ENCODE measurements around the gene WFDC12.

WFDC12 gene

DNA sequence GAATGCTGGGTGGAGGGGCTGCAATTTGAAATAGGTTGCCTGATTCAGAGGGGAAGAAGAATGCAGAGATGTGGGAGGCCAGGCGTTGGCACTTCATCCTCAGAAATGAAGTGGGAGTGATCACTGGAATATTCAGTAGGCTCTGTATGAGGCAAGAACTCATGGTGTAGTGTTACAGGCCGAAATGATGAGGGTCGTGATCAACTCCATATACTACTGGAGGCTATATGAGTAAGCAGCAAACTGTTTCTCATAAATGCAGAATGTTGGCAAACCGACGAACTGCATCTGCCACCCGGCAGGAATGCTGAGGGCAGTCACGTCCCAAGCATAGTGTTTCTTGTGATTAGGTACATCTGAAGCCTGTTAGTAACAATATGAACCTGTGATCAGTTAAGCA, 36.0 kb downstream of the WFDC12 start:
- DNase-seq: no peak

DNA sequence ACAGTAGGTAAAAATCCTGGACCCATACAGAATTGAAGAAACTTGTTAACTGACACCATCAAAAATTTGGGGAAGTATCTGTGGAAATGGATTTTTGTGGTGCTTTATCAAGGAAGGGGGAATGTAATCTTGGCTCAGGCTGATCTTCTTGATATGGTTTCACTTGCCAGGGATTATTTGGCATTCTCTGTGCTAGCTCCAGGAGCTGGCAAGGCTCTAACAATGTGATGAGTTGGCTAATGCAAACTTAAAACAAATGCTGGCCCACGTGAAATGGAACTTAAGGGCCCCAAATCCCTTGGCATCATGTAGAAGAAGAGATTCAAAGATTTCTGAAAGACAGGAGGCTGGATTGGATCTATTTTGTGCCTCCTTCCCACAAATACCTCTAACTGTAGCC, 36.5 kb downstream of the WFDC12 start:
- DNase-seq: no peak

DNA sequence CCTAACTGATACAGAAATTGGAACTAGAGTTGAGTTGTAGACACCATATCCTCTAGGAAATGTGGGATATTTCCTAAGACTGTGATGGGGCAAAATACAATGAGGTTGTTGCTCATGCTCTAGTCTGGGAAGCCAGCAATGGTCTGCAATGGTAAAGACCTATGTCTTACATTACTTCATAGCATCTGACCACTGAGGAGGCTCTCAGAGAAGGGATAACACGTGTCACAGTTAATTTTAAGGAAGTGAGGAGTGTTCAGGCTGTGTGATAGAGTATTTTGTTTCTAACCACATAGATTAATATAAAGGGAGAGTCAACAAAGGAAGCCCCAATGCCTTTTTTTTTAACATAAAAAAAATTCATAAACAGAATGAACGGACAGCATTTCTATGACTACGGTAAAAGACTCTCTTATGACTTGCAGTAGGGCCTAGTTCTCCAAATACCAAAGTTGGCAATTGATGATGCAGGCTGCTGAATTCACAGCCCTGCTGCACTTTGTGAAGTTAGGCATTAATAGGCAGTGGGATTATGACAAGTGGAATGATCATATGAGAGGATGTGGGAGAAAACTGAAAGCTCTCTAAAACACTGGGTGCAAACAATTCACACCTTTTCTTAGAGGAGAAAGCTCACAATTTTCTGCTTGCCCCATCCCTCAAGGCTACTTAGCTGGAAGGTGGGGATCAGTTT, 37.0 kb downstream of the WFDC12 start:
- no peak for DNase-seq

DNA sequence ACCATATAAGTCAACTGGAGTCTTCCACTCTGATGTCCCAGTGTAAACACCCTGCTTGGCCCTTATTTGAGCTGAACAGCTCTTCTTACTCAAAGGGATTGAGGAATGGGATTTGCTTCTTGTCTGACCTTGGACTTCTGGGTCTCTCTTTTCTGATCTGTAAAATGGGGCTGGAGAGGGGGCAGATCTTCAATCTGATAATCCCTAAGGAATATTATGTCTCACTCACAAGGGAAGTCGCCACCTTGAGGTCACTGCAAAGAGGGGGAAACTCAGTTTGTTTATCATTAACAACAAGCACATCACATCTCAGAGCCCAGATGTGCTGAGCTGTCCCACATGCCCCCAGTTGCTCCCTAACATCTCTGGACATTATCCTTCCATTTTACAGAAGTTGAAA, 38.4 kb downstream of the WFDC12 start:
- DNase-seq: no peak

DNA sequence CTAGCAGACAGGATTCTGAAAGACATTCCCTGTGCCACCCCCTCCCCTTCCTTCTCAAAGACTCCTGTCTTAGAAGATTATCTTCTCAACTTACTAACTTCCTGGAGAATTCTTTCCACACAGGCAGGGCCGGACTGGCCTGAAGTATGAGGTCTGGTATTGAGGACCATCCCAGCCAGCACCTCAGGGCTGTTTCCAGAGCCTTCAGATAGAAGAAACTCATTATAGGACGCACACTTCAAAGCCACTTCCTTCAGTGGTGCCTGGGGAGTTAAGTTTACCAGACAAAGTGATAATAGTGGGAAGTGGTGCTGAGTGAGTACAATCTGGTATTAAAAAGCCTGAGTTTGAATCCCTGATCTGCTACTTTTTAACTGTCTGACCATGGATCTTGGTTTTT, 39.0 kb downstream of the WFDC12 start:
- no peak for DNase-seq

DNA sequence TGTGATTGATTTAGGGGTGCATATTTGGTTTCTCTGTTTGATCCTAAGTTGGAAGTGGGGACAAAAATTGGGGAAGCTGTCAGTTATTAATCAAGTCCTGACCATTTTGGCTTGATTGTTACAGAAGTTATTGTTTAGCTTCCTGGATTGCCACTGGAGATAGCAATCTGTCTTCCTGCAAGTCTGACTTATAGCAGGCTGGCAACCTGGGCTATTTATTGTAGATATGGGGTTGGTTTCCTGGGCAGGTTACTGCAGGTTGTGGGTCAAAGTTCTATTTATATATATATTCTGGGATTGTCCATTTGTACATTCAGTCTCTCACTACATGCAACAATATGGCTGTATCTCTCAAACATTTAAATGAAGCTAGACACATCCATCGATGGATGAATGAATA, 41.1 kb downstream of the WFDC12 start:
- no peak for DNase-seq

DNA sequence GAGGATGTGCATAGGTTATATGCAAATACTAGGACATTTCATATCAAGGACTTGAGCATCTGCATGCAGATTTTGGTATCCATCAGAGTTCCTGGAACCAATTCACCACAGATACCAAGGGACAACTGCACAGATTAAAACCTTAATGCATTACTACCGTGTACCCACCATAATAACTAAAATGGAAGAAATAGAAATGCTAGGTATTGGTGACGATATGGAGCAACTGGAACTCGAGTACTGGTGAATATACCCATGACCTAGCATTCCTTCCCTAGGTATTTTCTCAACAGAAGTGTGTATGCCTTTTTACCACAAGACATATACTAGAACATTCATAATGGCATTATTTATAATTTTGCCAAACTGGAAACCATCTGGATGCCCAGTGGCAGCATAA, 41.8 kb downstream of the WFDC12 start:
- DNase-seq: no peak

DNA sequence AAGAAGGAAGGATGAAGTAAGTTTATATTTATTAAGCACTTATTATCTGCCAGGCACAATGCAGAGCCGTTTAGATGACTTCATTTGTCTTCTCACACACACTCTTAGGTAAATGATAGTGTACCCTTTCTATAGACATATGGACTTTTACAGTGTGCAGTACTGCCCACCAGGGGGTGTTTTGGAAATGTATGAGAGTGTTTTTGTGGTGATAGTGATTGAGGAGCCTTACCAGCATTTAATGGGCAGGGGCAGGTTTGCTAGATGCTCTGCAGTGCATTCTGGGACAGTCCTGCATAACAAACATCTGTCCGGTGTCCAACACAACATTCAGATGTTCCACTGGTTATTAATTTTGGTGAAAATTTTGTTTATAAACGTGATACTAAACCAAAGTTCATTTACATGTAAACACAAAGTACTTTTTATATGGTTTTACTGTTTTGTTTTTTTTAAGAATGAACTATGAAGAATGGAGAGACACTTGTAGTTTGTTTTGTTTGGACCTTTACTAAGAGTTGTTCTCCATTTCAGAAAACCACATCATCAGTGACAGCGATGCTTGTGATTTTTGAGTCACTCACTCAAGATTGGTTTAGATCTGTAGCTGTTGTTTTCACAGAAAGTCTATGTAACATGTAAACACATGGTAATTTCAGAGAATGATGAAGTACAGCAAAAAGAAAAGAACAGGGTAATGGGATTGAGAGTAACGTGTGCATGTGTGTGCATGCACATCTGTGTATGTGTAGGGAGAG, 43.2 kb downstream of the WFDC12 start:
- DNase-seq: no peak

DNA sequence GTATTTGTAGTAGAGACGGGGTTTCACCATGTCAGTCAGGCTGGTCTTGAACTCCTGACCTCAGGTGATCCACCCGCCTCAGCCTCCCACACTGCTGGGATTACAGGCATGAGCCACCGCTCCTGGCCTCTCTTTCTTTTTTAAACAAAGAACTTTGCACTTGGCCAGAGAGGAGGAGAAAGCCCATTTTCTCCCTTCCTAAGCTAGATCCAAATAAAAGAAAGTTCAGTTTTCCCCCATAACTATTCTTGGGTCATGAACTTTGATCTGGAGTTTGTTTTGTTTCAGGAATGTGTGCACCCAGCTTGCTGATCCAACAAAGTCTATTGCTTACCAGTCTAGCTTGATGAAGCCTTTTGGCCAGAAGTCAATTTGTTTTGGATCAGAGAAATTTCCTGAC, 46.7 kb downstream of the WFDC12 start:
- DNase-seq: no peak

All from NCI-H146 (cell line).